Neural cell (in vitro differentiated cells): ENCODE results near the gene SPATA31C1.
"Not testable (repeated sequence)": the region's sequence is repeated elsewhere in the genome, so short reads cannot be mapped to it uniquely, and the experiment has no call there.

Experiments used
- EP300 ChIP-seq: fragments of 450-650 bp; conservative IDR thresholded peaks from 2 replicates; pipeline ENCODE4 v1.6.1; 2014; ENCODE audit warnings: antibody characterized with exemption, mild to moderate bottlenecking, moderate library complexity; ENCODE audit not compliant: poor library complexity, severe bottlenecking
- MXI1 ChIP-seq: fragments of 450-650 bp; conservative IDR thresholded peaks from 2 replicates; pipeline ENCODE4 v1.6.1; 2014; ENCODE audit warnings: antibody characterized with exemption, mild to moderate bottlenecking; ENCODE audit not compliant: poor library complexity, severe bottlenecking
- POLR2AphosphoS5 ChIP-seq: IDR thresholded peaks from 2 replicates; pipeline ENCODE4 v1.6.1; 2012
- RAD21 ChIP-seq: fragments of 450-650 bp; conservative IDR thresholded peaks from 2 replicates; pipeline ENCODE4 v1.6.1; 2014; ENCODE audit warnings: antibody characterized with exemption, mild to moderate bottlenecking, moderate library complexity
- TF ChIP-seq, protein P1 (sequence below): fragments of 450-650 bp; IDR thresholded peaks from 2 replicates; pipeline ENCODE4 v1.5.1; 2014; ENCODE audit warnings: antibody characterized with exemption, mild to moderate bottlenecking, moderate library complexity; ENCODE audit not compliant: poor library complexity, severe bottlenecking
- TF ChIP-seq, protein P2 (sequence below): IDR thresholded peaks from 2 replicates; pipeline ENCODE4 v1.6.1; 2012; ENCODE audit warnings: borderline replicate concordance

DNA sequence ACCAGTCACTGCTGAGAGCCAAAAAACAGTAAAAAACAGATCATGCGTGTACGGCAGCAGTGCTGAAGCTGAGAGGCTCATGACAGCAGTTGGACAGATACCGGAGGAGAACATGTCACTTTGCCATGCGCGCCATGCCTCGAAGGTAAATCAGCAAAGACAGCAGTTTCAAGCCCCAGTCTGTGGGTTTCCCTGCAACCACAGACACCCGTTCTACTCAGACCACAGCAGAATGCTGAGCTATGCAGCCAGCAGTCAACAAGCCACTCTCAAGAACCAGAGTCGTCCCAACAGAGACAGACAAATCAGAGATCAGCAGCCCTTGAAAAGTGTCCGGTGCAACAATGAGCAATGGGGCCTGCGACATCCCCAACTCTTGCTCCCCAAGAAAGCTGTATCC, 5.2 kb downstream of the SPATA31C1 start:
- TF ChIP-seq, protein P1, sequence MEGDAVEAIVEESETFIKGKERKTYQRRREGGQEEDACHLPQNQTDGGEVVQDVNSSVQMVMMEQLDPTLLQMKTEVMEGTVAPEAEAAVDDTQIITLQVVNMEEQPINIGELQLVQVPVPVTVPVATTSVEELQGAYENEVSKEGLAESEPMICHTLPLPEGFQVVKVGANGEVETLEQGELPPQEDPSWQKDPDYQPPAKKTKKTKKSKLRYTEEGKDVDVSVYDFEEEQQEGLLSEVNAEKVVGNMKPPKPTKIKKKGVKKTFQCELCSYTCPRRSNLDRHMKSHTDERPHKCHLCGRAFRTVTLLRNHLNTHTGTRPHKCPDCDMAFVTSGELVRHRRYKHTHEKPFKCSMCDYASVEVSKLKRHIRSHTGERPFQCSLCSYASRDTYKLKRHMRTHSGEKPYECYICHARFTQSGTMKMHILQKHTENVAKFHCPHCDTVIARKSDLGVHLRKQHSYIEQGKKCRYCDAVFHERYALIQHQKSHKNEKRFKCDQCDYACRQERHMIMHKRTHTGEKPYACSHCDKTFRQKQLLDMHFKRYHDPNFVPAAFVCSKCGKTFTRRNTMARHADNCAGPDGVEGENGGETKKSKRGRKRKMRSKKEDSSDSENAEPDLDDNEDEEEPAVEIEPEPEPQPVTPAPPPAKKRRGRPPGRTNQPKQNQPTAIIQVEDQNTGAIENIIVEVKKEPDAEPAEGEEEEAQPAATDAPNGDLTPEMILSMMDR = not testable (repeated sequence)
- TF ChIP-seq, protein P2, sequence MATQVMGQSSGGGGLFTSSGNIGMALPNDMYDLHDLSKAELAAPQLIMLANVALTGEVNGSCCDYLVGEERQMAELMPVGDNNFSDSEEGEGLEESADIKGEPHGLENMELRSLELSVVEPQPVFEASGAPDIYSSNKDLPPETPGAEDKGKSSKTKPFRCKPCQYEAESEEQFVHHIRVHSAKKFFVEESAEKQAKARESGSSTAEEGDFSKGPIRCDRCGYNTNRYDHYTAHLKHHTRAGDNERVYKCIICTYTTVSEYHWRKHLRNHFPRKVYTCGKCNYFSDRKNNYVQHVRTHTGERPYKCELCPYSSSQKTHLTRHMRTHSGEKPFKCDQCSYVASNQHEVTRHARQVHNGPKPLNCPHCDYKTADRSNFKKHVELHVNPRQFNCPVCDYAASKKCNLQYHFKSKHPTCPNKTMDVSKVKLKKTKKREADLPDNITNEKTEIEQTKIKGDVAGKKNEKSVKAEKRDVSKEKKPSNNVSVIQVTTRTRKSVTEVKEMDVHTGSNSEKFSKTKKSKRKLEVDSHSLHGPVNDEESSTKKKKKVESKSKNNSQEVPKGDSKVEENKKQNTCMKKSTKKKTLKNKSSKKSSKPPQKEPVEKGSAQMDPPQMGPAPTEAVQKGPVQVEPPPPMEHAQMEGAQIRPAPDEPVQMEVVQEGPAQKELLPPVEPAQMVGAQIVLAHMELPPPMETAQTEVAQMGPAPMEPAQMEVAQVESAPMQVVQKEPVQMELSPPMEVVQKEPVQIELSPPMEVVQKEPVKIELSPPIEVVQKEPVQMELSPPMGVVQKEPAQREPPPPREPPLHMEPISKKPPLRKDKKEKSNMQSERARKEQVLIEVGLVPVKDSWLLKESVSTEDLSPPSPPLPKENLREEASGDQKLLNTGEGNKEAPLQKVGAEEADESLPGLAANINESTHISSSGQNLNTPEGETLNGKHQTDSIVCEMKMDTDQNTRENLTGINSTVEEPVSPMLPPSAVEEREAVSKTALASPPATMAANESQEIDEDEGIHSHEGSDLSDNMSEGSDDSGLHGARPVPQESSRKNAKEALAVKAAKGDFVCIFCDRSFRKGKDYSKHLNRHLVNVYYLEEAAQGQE = not testable (repeated sequence)
- not testable (repeated sequence) for TF ChIP-seq EP300, POLR2AphosphoS5, MXI1, RAD21
